GM12872 (cell line): ENCODE measurements around the gene SMOC2.

Source experiments
- CTCF ChIP-seq: IDR thresholded peaks from 3 replicates; pipeline ENCODE4 v1.5.1; 2011; ENCODE audit warnings: low read depth, mild to moderate bottlenecking, low read length, moderate library complexity; ENCODE audit not compliant: insufficient read depth

SMOC2 gene

GRCh38 chr6:168574075-168574698 is 133.2 kb downstream of the SMOC2 start:
- TF ChIP-seq CTCF = no peak

GRCh38 chr6:168574699-168575195 is 133.8 kb downstream of the SMOC2 start:
- no peak for TF ChIP-seq CTCF

DNA sequence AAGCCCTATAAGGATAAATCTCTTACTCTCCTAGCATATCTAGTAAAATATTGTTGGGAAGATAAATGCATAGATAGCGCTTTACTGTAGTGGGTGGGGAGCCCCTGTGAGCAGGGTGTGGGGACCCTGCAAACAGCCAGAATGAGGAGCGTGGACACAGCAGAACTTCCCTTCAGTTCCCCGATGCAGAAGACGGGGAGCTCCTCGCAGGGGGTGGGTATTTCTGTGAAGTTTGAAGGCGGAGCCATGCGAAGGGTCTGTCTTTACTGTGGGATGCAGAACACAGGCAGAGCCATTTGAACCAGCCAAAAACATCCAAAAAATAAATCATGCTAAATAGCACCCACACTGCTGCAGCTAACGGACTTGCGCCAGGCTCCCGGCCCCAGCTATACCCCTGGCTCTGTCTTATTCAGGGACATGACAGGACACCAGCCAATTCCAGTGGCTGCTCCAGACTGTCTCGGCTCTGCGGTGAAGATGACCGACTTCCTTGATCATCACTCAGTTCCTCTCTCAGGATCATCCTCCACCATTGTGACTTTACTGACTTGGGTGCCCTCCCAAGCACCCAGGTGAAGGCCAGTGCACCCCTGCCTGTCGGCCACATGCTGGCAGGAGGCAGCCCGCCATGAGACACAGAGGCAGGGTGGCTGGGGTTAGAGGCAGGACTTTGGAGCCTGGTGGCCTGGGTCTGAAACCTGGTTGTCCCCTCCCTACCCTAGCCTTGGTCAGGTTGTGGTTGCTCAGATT is 134.5 kb downstream of the SMOC2 start:
- no peak for TF ChIP-seq CTCF

DNA sequence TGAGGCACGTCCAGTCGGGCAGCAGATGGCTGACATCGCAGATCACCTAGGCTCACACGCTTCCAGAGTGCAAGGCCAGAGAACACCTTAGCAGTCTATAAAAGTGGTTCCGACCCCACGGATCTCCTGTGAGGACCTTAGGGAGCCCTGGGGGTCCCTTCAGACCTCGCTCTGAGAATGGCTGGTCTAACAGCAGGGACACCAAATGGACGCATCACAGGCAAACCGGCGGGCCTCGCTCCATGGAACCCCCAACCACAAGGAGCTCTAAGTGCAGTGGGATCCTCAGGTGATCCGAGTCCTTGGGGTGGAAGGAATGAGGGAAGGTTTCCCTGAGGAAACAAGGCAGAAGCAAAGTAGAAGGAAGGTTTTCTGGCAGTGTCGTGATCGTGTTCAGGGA is 135.4 kb downstream of the SMOC2 start:
- no peak for TF ChIP-seq CTCF

DNA sequence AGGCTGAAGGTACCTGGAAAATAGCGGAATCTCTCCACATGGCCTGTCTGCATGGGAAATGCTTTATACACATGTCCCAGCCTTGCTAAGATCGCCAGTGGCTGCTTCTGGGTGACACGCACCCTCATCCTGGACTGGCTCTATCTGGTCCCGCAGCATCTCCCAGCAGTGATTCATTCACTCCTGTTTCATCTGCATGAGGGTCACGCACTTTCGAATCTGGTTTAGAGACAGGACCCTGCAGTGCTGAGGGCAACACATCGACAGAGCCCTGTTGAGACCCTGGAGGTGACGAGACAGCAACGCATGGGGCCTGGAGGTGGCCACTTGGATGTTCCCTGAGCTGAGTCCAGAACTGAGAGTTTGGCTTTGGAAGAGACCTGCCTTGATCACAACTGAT is 136.5 kb downstream of the SMOC2 start:
- no peak for TF ChIP-seq CTCF

DNA sequence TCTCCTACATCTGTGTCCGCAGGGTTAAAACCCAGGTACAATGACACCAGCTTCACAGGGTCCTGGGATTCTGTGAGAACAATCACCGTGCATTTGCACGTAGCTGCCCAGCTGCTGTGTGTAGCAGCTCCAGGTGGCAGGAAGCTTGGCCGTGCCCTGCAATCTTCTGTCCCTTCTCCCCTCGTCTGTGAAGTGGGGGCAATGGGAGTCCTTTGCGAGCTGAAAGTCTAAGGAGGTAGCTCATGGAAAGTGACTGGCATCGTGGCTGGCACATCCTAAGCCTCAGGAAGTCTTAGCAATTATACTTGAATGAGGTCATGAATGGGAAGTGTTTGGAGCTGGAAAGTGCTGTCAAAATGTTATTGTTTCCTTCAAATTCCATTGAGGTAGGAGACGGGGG is 137.1 kb downstream of the SMOC2 start:
- no peak for TF ChIP-seq CTCF

DNA sequence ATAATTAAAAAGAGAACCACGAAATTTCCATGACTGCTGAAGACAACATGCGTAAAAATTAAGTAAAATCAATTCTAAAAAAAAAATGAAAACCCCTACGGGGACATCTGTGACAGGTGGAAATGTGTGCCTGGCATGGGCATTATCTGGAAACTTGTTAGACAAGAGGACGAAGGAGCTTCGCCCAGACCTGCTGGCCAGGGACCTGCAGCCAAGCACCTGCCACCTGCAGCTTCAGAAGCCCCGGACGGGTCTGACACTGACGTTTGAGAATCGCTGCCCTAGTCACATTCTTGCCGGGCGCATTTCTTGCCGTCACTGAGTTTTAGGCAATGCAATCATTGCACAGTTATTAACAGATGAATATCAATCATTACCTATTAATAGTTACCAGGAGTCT is 140.3 kb downstream of the SMOC2 start:
- no peak for TF ChIP-seq CTCF
